CD4-positive, alpha-beta T cell treated with Interleukin-4 for 4 hours (primary cell): ENCODE measurements around the gene NALCN.

ENCODE experiments used
- DNase-seq: peaks from one replicate; pipeline ENCODE4 v3.0.0-alpha.2; 2020

Gene NALCN

DNA sequence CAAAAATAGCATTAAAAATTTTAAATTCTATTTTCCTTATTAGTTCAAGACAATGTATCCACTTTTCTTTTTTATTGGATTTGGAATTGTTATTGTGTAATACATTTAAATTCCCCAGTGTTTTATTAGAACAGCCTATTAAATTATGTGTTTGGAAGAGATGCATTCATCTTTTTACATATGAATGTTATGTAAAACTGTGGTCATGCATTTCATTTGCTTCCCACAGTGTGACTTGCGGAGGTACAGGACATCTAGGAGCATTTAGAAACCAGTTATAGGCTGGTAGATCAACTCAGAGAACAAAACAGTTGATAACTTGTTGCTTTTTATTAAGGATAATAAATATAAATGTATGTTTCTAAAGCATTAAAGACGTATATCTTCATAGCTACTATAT lies 406.2 kb downstream of the NALCN start:
- no peak for DNase-seq

DNA sequence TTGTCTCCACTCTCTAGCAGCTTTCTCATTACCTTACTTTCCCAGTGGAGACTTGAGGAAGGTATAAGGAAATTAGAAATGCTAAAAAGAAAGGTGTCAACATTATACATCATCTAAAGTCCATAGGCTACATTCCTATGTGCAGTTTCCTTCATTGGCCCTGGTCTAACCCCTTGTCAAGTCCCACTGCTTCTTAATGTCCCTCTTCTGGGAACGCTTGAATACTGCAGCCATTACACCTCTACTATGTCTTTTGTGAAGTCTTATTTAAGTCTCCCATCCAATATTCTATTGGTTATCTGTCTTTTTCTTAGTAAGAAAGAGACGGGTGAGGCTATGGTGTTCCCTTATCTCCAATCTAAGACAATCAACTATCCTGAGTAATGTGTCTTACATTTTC lies 409.1 kb downstream of the NALCN start:
- no peak for DNase-seq
